Stimulated activated naive CD8-positive, alpha-beta T cell treated with anti-CD3 and anti-CD28 coated beads, Interleukin-15, amount 100 ng/mL, for 72 hours (primary cell): ENCODE results near the gene B3GNT5.

Experiments
- ATAC-seq: fragments of 150-1000 bp; cut with Tn5 transposase; 2 replicates; pipeline ENCODE4 v1.10.0; 2021; ENCODE audit warnings: mild to moderate bottlenecking, moderate library complexity
- DNase-seq, 2 donors: peaks; one replicate each; pipeline ENCODE4 v3.0.0; 2021 to 2022
- H3K27ac Mint-ChIP-seq, 2 donors: one replicate each; pipeline ENCODE4 v1.8.0; 2022; ENCODE audit warnings: mild to moderate bottlenecking in 2 of 2, mixed read lengths in 2 of 2, moderate library complexity in 2 of 2
- H3K27me3 Mint-ChIP-seq: one replicate; pipeline ENCODE4 v1.8.0; 2022; ENCODE audit warnings: mixed read lengths
- H3K4me1 Mint-ChIP-seq: one replicate; pipeline ENCODE4 v1.8.0; 2022; ENCODE audit warnings: mild to moderate bottlenecking, mixed read lengths
- H3K4me3 Mint-ChIP-seq, 2 donors: one replicate each; pipeline ENCODE4 v1.8.0; 2022; ENCODE audit warnings: mild to moderate bottlenecking in 2 of 2, mixed read lengths in 2 of 2, moderate library complexity in 1 of 2
- H3K9me3 Mint-ChIP-seq, 2 donors: one replicate each; pipeline ENCODE4 v1.8.0; 2022; ENCODE audit warnings: mixed read lengths in 2 of 2

Gene B3GNT5

GRCh38 chr3:183269345-183269744 is 16.3 kb downstream of the B3GNT5 start:
- no peak overlapping the region for H3K27ac Mint-ChIP-seq

GRCh38 chr3:183270344-183270743 is 17.3 kb downstream of the B3GNT5 start:
- Mint-ChIP-seq H3K4me3 (no peak overlapping the region), H3K9me3 (no peaks in the 10 kb centered on the region), H3K4me1 (peaks cover 25% of the 10 kb centered on the region), H3K27ac (no peak overlapping the region), H3K27me3 (no peaks in the 10 kb centered on the region)
- DNase-seq, result no peak
- ATAC-seq, result no peak

More at GRCh38 chr3:183269345-183269744, 16.3 kb downstream of the B3GNT5 start:
- DNase-seq (no peak), ATAC-seq (no peak)
- Mint-ChIP-seq H3K4me3 (no peak overlapping the region), H3K9me3 (no peaks in the 10 kb centered on the region), H3K4me1 (peaks cover 20% of the 10 kb centered on the region), H3K27me3 (no peaks in the 10 kb centered on the region)

GRCh38 chr3:183272142-183272541 is 19.1 kb downstream of the B3GNT5 start:
- Mint-ChIP-seq H3K27me3 (no peaks in the 10 kb centered on the region), H3K4me3 (no peak overlapping the region), H3K9me3 (no peaks in the 10 kb centered on the region), H3K4me1 (peaks cover 24% of the 10 kb centered on the region), H3K27ac (no peak overlapping the region)
- no peak for DNase-seq
- ATAC-seq, result no peak

GRCh38 chr3:183272791-183273190 is 19.7 kb downstream of the B3GNT5 start:
- peaks cover 18% of the 10 kb centered on the region for H3K4me1 Mint-ChIP-seq
- no peak overlapping the region for H3K4me3 Mint-ChIP-seq
- H3K9me3 Mint-ChIP-seq, result no peaks in the 10 kb centered on the region
- no peaks in the 10 kb centered on the region for H3K27me3 Mint-ChIP-seq
- H3K27ac Mint-ChIP-seq, result no peak overlapping the region
- DNase-seq, result no peak
- ATAC-seq, result no peak

- Mint-ChIP-seq H3K9me3 (no peaks in the 10 kb centered on the region), H3K4me1 (peaks cover 9% of the 10 kb centered on the region), H3K27ac (no peak overlapping the region), H3K4me3 (no peak overlapping the region), H3K27me3 (no peaks in the 10 kb centered on the region)
- ATAC-seq, result no peak
- DNase-seq, result no peak
Observed at GRCh38 chr3:183274609-183275008, 21.6 kb downstream of the B3GNT5 start.

- no peak overlapping the region for H3K27ac Mint-ChIP-seq
- no peak overlapping the region for H3K4me3 Mint-ChIP-seq
- DNase-seq, result no peak
- peaks cover 9% of the 10 kb centered on the region for H3K4me1 Mint-ChIP-seq
- H3K9me3 Mint-ChIP-seq, result no peaks in the 10 kb centered on the region
- ATAC-seq, result no peak
- no peaks in the 10 kb centered on the region for H3K27me3 Mint-ChIP-seq
Observed at GRCh38 chr3:183275418-183275817, 22.4 kb downstream of the B3GNT5 start.

GRCh38 chr3:183275937-183276336 is 22.9 kb downstream of the B3GNT5 start:
- DNase-seq (no peak), ATAC-seq (no peak)
- H3K27ac Mint-ChIP-seq, result no peak overlapping the region
- H3K4me1 Mint-ChIP-seq, result peaks cover 9% of the 10 kb centered on the region
- H3K27me3 Mint-ChIP-seq, result no peaks in the 10 kb centered on the region
- no peak overlapping the region for H3K4me3 Mint-ChIP-seq
- no peaks in the 10 kb centered on the region for H3K9me3 Mint-ChIP-seq

GRCh38 chr3:183277260-183277659 is 24.2 kb downstream of the B3GNT5 start:
- H3K27me3 Mint-ChIP-seq, result no peaks in the 10 kb centered on the region
- H3K27ac Mint-ChIP-seq, result no peak overlapping the region
- H3K9me3 Mint-ChIP-seq, result no peaks in the 10 kb centered on the region
- no peak for DNase-seq
- no peak overlapping the region for H3K4me3 Mint-ChIP-seq
- peaks cover 9% of the 10 kb centered on the region for H3K4me1 Mint-ChIP-seq
- no peak for ATAC-seq

- H3K27ac Mint-ChIP-seq, result peak overlapping the region in 1 of 2 donors; percentile 43
- no peaks in the 10 kb centered on the region for H3K27me3 Mint-ChIP-seq
- H3K9me3 Mint-ChIP-seq, result no peaks in the 10 kb centered on the region
- ATAC-seq, result no peak
- no peak for DNase-seq
- H3K4me1 Mint-ChIP-seq, result peaks cover 9% of the 10 kb centered on the region
- no peak overlapping the region for H3K4me3 Mint-ChIP-seq
Observed at GRCh38 chr3:183278479-183279088, 25.5 kb downstream of the B3GNT5 start.

- no peak for DNase-seq
- Mint-ChIP-seq H3K27ac (no peak overlapping the region), H3K4me3 (no peak overlapping the region), H3K9me3 (no peaks in the 10 kb centered on the region), H3K4me1 (peaks cover 15% of the 10 kb centered on the region), H3K27me3 (no peaks in the 10 kb centered on the region)
- no peak for ATAC-seq
Observed at GRCh38 chr3:183279371-183279770, 26.3 kb downstream of the B3GNT5 start.

GRCh38 chr3:183281126-183281797 is 28.2 kb downstream of the B3GNT5 start:
- Mint-ChIP-seq H3K27ac (no peak overlapping the region), H3K9me3 (no peaks in the 10 kb centered on the region), H3K4me1 (peaks cover 25% of the 10 kb centered on the region), H3K4me3 (no peak overlapping the region), H3K27me3 (no peaks in the 10 kb centered on the region)
- DNase-seq (no peak), ATAC-seq (no peak)

GRCh38 chr3:183283886-183284285 is 30.8 kb downstream of the B3GNT5 start:
- Mint-ChIP-seq H3K27ac (no peak overlapping the region), H3K4me1 (peaks cover 40% of the 10 kb centered on the region), H3K9me3 (no peaks in the 10 kb centered on the region), H3K4me3 (no peak overlapping the region), H3K27me3 (no peaks in the 10 kb centered on the region)
- no peak for DNase-seq
- ATAC-seq, result no peak

GRCh38 chr3:183284570-183284969 is 31.5 kb downstream of the B3GNT5 start:
- DNase-seq, result no peak
- Mint-ChIP-seq H3K4me1 (peaks cover 40% of the 10 kb centered on the region), H3K27me3 (no peaks in the 10 kb centered on the region), H3K9me3 (no peaks in the 10 kb centered on the region), H3K27ac (peak overlapping the region in 1 of 2 donors; percentile 54), H3K4me3 (peak overlapping the region in 1 of 2 donors; percentile 63)
- no peak for ATAC-seq

GRCh38 chr3:183285318-183285717 is 32.3 kb downstream of the B3GNT5 start:
- peaks cover 40% of the 10 kb centered on the region for H3K4me1 Mint-ChIP-seq
- ATAC-seq (no peak), DNase-seq (no peak)
- no peaks in the 10 kb centered on the region for H3K9me3 Mint-ChIP-seq
- no peaks in the 10 kb centered on the region for H3K27me3 Mint-ChIP-seq
- H3K4me3 Mint-ChIP-seq, result peak overlapping the region; percentile 63 to 69
- peak overlapping the region; percentile 88 to 95 for H3K27ac Mint-ChIP-seq

- H3K9me3 Mint-ChIP-seq, result no peaks in the 10 kb centered on the region
Observed at GRCh38 chr3:183285828-183286457, 32.9 kb downstream of the B3GNT5 start.

GRCh38 chr3:183287301-183287971 is 34.4 kb downstream of the B3GNT5 start:
- H3K27me3 Mint-ChIP-seq, result no peaks in the 10 kb centered on the region
- no peak for ATAC-seq
- H3K27ac Mint-ChIP-seq, result peak overlapping the region in 1 of 2 donors; percentile 88
- H3K4me3 Mint-ChIP-seq, result peak overlapping the region in 1 of 2 donors; percentile 63
- DNase-seq, result no peak
- no peaks in the 10 kb centered on the region for H3K9me3 Mint-ChIP-seq
- H3K4me1 Mint-ChIP-seq, result peaks cover 40% of the 10 kb centered on the region

More at GRCh38 chr3:183285828-183286457, 32.9 kb downstream of the B3GNT5 start:
- ATAC-seq (peak; percentile 97), DNase-seq (peak; percentile 87 to 98)
- no peaks in the 10 kb centered on the region for H3K27me3 Mint-ChIP-seq
- H3K4me1 Mint-ChIP-seq, result peaks cover 40% of the 10 kb centered on the region
- peak overlapping the region; percentile 63 to 69 for H3K4me3 Mint-ChIP-seq
- H3K27ac Mint-ChIP-seq, result peak overlapping the region; percentile 88 to 95
